ENCODE data around the gene PPP2R5A.
"Not testable (repeated sequence)": the region's sequence is repeated elsewhere in the genome, so short reads cannot be mapped to it uniquely, and the experiment has no call there.

PPP2R5A gene

GRCh38 chr1:212302745-212303383 is 17.7 kb downstream of the PPP2R5A start:
- DNase-seq: no peak

DNA sequence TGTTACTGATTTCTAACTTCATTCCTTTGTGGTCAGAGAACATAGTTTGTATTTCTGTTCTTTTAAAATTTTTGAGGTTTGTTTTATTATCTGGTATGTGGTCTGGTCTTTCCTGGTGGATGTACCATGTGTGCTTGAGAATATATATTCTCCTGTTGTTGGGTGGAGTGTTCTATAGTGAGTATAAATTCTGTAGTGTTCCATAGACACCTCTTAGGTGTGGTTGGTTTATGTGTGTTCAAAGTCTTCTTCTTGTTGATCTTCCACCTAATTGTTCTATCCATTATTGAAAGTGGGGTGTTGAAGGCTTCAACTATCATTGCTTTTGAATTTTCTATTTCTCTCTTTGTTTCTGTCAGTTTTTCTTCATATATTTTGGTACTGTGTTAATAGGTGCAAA is 20.1 kb downstream of the PPP2R5A start:
- DNase-seq: no peak

DNA sequence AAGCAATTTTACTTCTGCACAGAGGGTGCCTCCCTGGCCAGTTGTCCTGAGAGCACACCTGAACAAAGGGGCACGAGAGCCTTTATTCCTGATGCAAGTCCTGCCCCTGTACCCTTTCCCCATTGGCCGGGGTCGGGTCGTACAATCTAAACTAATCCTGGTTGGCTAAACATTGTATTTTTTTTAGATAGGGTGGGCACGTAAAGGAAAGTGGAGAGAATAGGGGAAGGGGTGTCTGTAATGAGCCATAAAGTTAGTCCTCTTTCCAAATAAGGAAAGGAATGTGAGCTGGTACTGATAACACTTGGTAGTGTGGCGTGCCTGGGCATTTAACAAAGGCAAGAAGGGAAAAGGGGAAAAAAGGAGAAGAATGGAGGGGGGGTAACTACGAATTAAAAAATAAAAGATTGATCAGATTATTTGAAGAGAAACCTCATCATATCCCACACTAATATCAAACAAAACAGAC is 20.8 kb downstream of the PPP2R5A start:
- DNase-seq: not testable (repeated sequence)

DNA sequence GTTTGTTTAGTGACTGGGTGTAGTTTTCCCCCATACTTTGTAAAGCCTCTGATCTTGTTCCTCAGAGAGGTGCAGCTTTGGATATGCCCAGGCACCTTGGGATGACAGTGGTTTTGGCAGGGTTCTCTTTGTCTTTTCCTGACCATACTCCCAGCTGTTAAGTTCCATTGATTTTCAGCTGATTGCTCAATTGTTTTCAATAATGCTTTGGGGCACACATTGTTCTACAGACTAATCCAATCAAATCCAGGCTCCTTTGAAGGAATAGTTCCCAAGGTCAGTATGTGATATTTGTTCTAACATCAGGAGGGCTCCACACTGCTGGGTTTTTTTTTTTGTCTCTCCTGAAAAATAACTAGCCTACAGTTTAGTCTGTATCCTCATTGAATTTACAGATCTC is 24.8 kb downstream of the PPP2R5A start:
- no peak for DNase-seq

- DNase-seq: no peak
These were observed 25.2 kb downstream of the PPP2R5A start for GRCh38 chr1:212310383-212310782.

GRCh38 chr1:212311836-212312497 is 26.8 kb downstream of the PPP2R5A start:
- no peak for DNase-seq

GRCh38 chr1:212313616-212314015 is 28.4 kb downstream of the PPP2R5A start:
- no peak for DNase-seq

DNA sequence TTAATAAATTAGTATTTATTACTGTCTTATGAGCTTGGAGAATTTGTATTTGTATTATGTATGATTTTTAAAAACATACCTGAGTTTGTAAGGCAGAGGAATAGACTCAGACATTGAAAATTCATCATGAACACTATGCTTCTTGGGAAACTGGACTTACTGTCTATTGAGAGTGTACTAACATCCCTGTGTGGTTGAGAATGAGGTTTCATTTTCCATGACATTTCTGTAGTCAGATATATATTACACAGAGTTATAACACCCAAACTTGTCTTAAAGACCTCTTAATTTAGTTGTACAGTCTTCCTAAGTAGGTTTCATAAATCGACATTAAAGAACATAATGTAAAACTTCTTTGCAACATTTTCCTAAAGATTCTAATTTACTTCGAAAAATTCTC is 30.0 kb downstream of the PPP2R5A start:
- no peak for DNase-seq

DNA sequence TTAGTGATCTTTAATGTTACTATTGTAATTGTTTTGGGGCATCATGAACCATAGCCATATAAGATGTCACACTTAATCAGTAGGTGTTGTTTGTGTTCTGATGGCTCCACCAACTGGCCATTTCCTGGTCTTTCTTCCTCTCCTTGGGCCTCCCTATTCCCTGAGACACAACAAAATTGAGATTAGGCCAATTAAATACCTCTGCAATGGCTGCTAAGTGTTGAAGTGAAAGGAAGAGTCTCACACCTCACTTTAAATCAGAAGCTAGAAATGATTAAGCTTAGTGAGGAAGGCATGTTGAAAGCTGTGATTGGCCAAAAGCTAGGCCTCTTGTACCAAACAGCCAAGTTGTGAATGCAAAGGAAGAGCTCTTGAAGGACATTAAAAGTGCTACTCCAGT is 30.7 kb downstream of the PPP2R5A start:
- DNase-seq: no peak

- no peak for DNase-seq
These were observed 32.7 kb downstream of the PPP2R5A start for GRCh38 chr1:212317916-212318315.

GRCh38 chr1:212321031-212321430 is 35.8 kb downstream of the PPP2R5A start:
- not testable (repeated sequence) for DNase-seq

GRCh38 chr1:212323066-212323465 is 37.9 kb downstream of the PPP2R5A start:
- DNase-seq: no peak

- no peak for DNase-seq
These were observed 41.3 kb downstream of the PPP2R5A start for GRCh38 chr1:212326541-212326940.

GRCh38 chr1:212328248-212328647 is 43.0 kb downstream of the PPP2R5A start:
- DNase-seq: no peak

DNA sequence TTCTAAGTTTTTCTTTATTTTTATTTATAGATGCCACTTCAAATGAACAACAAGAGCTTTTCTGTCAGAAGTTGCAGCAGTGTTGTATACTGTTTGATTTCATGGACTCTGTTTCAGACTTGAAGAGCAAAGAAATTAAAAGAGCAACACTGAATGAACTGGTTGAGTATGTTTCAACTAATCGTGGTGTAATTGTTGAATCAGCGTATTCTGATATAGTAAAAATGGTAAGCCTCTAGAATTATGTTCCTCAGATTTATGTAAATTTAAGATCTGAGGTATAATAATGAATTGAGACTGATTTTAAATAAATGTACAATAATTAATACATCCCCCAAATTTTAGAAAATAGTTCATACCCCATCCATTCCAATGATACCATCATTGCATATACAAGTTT is 43.9 kb downstream of the PPP2R5A start:
- no peak for DNase-seq

DNA sequence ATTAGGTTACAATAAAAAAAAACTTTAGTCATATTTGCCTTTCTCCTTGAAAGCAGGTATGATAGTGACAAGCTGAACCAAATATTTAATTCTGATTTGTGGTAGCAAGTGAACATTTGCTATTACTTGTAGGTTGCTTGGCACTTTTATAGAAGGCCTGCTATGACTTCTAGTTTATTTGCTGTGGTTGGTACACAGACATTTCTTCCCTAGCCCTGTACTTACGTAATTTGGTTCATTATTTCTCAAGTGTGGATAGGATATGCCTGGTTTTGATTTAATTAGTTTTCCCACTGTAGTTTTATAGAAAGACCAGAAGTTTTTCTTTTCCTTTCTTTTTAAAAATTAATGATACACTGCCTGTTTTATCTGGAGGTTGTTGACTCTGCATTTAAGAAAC is 55.9 kb downstream of the PPP2R5A start:
- no peak for DNase-seq

GRCh38 chr1:212344905-212345304 is 59.7 kb downstream of the PPP2R5A start:
- DNase-seq: no peak

GRCh38 chr1:212346601-212347000 is 61.4 kb downstream of the PPP2R5A start:
- no peak for DNase-seq

DNA sequence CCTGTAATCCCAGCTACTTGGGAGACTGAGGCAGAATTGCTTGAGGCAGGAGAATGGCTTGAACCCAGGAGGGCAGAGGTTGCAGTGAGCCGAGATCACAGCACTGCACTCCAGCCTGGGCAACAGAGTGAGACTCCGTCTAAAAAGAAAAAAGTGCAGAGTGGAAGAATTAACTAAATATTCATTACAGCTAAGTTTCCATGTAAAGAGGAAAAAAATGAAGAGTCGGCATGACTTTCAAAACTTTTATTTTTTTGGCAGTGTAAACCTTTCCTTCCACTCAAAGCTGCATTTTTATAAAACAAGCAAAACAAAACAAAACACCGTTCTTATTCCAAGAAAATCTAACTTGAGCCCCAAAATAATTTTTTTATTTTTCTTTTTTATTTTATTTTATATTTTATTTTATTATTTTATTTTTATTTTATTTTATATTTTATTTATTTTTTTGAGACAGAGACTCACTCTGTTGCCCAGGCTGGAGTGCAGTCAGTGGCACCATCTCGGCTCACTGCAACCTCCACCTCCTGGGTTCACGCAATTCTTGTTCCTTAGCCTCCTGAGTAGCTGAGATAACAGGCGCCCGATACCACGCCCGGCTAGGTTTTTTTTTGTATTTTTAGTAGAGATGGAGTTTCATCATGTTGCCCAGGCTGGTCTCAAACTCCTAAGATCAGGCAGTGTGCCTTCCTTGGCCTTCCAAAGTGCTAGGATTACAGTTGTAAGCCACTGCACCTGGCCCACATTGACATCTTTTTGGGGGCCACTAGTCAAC is 66.6 kb downstream of the PPP2R5A start:
- DNase-seq: no peak

DNA sequence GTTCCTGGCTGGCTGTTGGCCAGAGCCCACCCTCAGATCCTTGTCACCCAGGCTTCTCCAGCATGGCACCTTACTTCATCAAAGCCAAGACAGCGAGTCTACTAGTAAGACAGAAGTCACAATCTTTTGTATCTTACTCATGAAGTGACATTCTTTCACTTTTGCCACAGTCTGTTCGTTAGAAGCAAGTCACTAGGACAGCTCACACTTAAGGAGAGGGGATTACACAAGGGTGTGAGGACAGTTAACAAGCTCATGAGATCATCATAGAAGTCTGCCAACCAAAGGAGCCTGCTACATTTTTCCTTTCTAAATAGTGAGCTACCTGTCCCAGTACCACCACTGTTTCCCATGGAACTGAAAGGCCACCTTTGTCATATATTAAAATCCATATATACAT is 68.0 kb downstream of the PPP2R5A start:
- DNase-seq: no peak

GRCh38 chr1:212354464-212354863 is 69.3 kb downstream of the PPP2R5A start:
- DNase-seq: no peak

- DNase-seq: no peak
These were observed 70.2 kb downstream of the PPP2R5A start for GRCh38 chr1:212355230-212355969.

GRCh38 chr1:212359794-212360479 is 74.7 kb downstream of the PPP2R5A start:
- no peak for DNase-seq
